CD8-positive, alpha-beta memory T cell (primary cell): ENCODE measurements around the gene RPL21. TPM values are rescaled to one million over a fixed set of nuclear protein-coding genes. Genes with fewer than 3 reads are reported as not detected.

ENCODE experiments used
- polyA plus RNA-seq: library from polyadenylated mRNA; unstranded; fragments of 300-500 nt; fragmentation: Illumina TruSeq; gene quantifications from one replicate; pipeline ENCODE4 v1.2.3, GENCODE V29; 2021
- total RNA-seq, 2 experiments: library from RNA; stranded (reverse); gene quantifications; one replicate each; pipeline ENCODE4 v1.2.3, GENCODE V29; 2021

The RPL21 gene
- total and polyA plus RNA-seq, 3 experiments from 2014 or later = 1,206 to 6,715 (median 1,216) TPM

Other genes starting within 250 kb of the RPL21 start
- 10 to 100 TPM; 72.1 to 73.2 TPM for gene USP12, start 79.7 kb upstream of the RPL21 start, total RNA-seq
- gene USP12, start 79.7 kb upstream of the RPL21 start, polyA plus RNA-seq = 14.5 TPM
- 1 to 10 TPM; 5.3 to 6.3 TPM for gene RASL11A, start 19.3 kb downstream of the RPL21 start, total RNA-seq
- gene RASL11A, start 19.3 kb downstream of the RPL21 start, polyA plus RNA-seq = 0.75 TPM
- gene GTF3A, start 173.1 kb downstream of the RPL21 start, total RNA-seq = 100 to 1,000 TPM; 296 to 323 TPM
- 606 TPM for gene GTF3A, start 173.1 kb downstream of the RPL21 start, polyA plus RNA-seq
- 10 to 100 TPM; 35.7 to 37.5 TPM for gene MTIF3, start 199.0 kb downstream of the RPL21 start, total RNA-seq
- gene MTIF3, start 199.0 kb downstream of the RPL21 start, polyA plus RNA-seq = 88.2 TPM